Activated CD8-positive, alpha-beta T cell treated with anti-CD3 and anti-CD28 coated beads for 36 hours (primary cell): Measurements from ENCODE around the gene PDSS2. TPM values are rescaled to one million over a fixed set of nuclear protein-coding genes. Genes with fewer than 3 reads are reported as not detected.
"Not testable (repeated sequence)": the region's sequence is repeated elsewhere in the genome, so short reads cannot be mapped to it uniquely, and the experiment has no call there.

ENCODE experiments used
- ATAC-seq: fragments of 200-7000 bp; cut with Tn5 transposase; one replicate; pipeline ENCODE4 v1.10.0; 2021; ENCODE audit warnings: mild to moderate bottlenecking, moderate library complexity
- CTCF ChIA-PET: fragments of 350-600 bp; sonication (Branson Sonifier 250); formaldehyde crosslinking; loops from one replicate; lab custom pipeline; 2021; ENCODE audit warnings: antibody characterized with exemption; lab: Charles Lee
- POLR2A ChIA-PET: fragments of 350-600 bp; sonication (Branson Sonifier 250); formaldehyde crosslinking; loops from one replicate; lab custom pipeline; 2021; ENCODE audit warnings: antibody characterized with exemption; lab: Charles Lee
- DNase-seq: peaks from one replicate; pipeline ENCODE4 v3.0.0-alpha.2; 2020
- H3K27ac Mint-ChIP-seq: one replicate; pipeline ENCODE4 v1.8.0; 2021; ENCODE audit warnings: mild to moderate bottlenecking, mixed read lengths
- H3K27me3 Mint-ChIP-seq: one replicate; pipeline ENCODE4 v1.8.0; 2021; ENCODE audit warnings: mixed read lengths
- H3K36me3 Mint-ChIP-seq: one replicate; pipeline ENCODE4 v1.8.0; 2021; ENCODE audit warnings: low read depth, mixed read lengths
- H3K4me1 Mint-ChIP-seq: one replicate; pipeline ENCODE4 v1.8.0; 2021; ENCODE audit warnings: low read depth, mixed read lengths
- H3K4me3 Mint-ChIP-seq: one replicate; pipeline ENCODE4 v1.8.0; 2021; ENCODE audit warnings: mild to moderate bottlenecking, moderate library complexity, mixed read lengths
- H3K9me3 Mint-ChIP-seq: one replicate; pipeline ENCODE4 v1.8.0; 2021; ENCODE audit warnings: mixed read lengths
- CTCF ChIP-seq: fragments of 200-600 bp; IDR thresholded peaks from one replicate; pipeline ENCODE4 v1.8.0; 2022; ENCODE audit warnings: antibody characterized with exemption, mild to moderate bottlenecking
- intact Hi-C: fragments of 100-400 bp; cut with micrococcal nuclease; formaldehyde crosslinking; loops from one replicate; pipeline ENCODE4 v1.10.0; 2022
- total RNA-seq, 2 experiments: library from RNA; stranded (reverse); gene quantifications; one replicate each; pipeline ENCODE4 v1.2.3, GENCODE V29; 2021

Gene PDSS2
- total RNA-seq, 2 experiments from 2014 or later = 13.2 to 14.8 TPM

- Mint-ChIP-seq H3K36me3 (no peaks in the 10 kb centered on the region), H3K4me1 (no peaks in the 10 kb centered on the region), H3K4me3 (no peak overlapping the region), H3K27me3 (no peaks in the 10 kb centered on the region), H3K9me3 (no peaks in the 10 kb centered on the region), H3K27ac (no peak overlapping the region)
- ATAC-seq = no peak
- no peak for DNase-seq
- no peak for TF ChIP-seq CTCF
- ChIA-PET CTCF (no interaction called here), POLR2A (no interaction called here)
- intact Hi-C loops = no loop called here
Measured at GRCh38 chr6:107122748-107123147, 336.6 kb downstream of the PDSS2 start.

GRCh38 chr6:107121964-107122495 lies 337.3 kb downstream of the PDSS2 start:
- intact Hi-C loops = no loop called here
- ATAC-seq (no peak), DNase-seq (no peak)
- H3K27ac Mint-ChIP-seq = no peak overlapping the region
- no peaks in the 10 kb centered on the region for H3K9me3 Mint-ChIP-seq
- ChIA-PET CTCF (no interaction called here), POLR2A (no interaction called here)
- no peaks in the 10 kb centered on the region for H3K36me3 Mint-ChIP-seq
- peaks cover under 1% of the 10 kb centered on the region for H3K27me3 Mint-ChIP-seq
- H3K4me3 Mint-ChIP-seq = no peak overlapping the region
- TF ChIP-seq CTCF = no peak
- H3K4me1 Mint-ChIP-seq = peaks cover under 1% of the 10 kb centered on the region

GRCh38 chr6:107121266-107121665 lies 338.1 kb downstream of the PDSS2 start:
- ATAC-seq (no peak), DNase-seq (no peak)
- Mint-ChIP-seq H3K4me1 (peaks cover 8% of the 10 kb centered on the region), H3K4me3 (no peak overlapping the region), H3K9me3 (no peaks in the 10 kb centered on the region), H3K27ac (no peak overlapping the region), H3K36me3 (no peaks in the 10 kb centered on the region), H3K27me3 (peaks cover 7% of the 10 kb centered on the region)
- ChIA-PET CTCF (no interaction called here), POLR2A (no interaction called here)
- TF ChIP-seq CTCF = no peak
- intact Hi-C loops = no loop called here

GRCh38 chr6:107120404-107120803 lies 339.0 kb downstream of the PDSS2 start:
- Mint-ChIP-seq H3K27me3 (peaks cover 7% of the 10 kb centered on the region), H3K36me3 (no peaks in the 10 kb centered on the region), H3K4me1 (peaks cover 13% of the 10 kb centered on the region), H3K27ac (no peak overlapping the region), H3K9me3 (no peaks in the 10 kb centered on the region), H3K4me3 (no peak overlapping the region)
- no peak for ATAC-seq
- TF ChIP-seq CTCF = no peak
- POLR2A ChIA-PET = no interaction called here
- CTCF ChIA-PET = no interaction called here
- no peak for DNase-seq
- intact Hi-C loops = no loop called here

- ChIA-PET POLR2A (no interaction called here), CTCF (interaction anchor here (1.2 kb wide), 1 partner anchor 91 kb away, joined by 3 read pairs; the partner anchor contains the start of gene MTRES1)
- ATAC-seq = no peak
Measured at GRCh38 chr6:107118976-107119375, 340.4 kb downstream of the PDSS2 start.

GRCh38 chr6:107118540-107118939 lies 340.8 kb downstream of the PDSS2 start:
- H3K27ac Mint-ChIP-seq, H3K36me3 Mint-ChIP-seq, H3K4me3 Mint-ChIP-seq, H3K9me3 Mint-ChIP-seq, intact Hi-C loops, ATAC-seq, POLR2A ChIA-PET, DNase-seq, H3K27me3 Mint-ChIP-seq: not testable (repeated sequence)
- peaks cover 13% of the 10 kb centered on the region for H3K4me1 Mint-ChIP-seq
- CTCF ChIA-PET = interaction anchor here (1.2 kb wide), 1 partner anchor 90 kb away, joined by 3 read pairs; the partner anchor contains the start of gene MTRES1

More at GRCh38 chr6:107118976-107119375, 340.4 kb downstream of the PDSS2 start:
- Mint-ChIP-seq H3K36me3 (no peaks in the 10 kb centered on the region), H3K27ac (no peak overlapping the region), H3K27me3 (peaks cover 7% of the 10 kb centered on the region), H3K4me3 (no peak overlapping the region), H3K9me3 (no peaks in the 10 kb centered on the region), H3K4me1 (peaks cover 13% of the 10 kb centered on the region)
- intact Hi-C loops = no loop called here
- no peak for TF ChIP-seq CTCF
- DNase-seq = no peak
